GM18951 (cell line): Measurements from ENCODE around the gene REG1A.

Experiments used
- POLR2A ChIP-seq: IDR thresholded peaks from 4 replicates; pipeline ENCODE4 v1.6.1; 2011; ENCODE audit warnings: mild to moderate bottlenecking; ENCODE audit not compliant: insufficient read length, insufficient read depth; ENCODE audit errors: extremely low read depth
- in situ Hi-C: fragments of 300-500 bp; cut with MboI; formaldehyde crosslinking; loops from one replicate; pipeline ENCODE4 v1.12.0; 2022; ENCODE audit warnings: low sequenced_read_pairs, mixed read lengths, inconsistent platforms; ENCODE audit not compliant: unreplicated experiment

The REG1A gene

DNA sequence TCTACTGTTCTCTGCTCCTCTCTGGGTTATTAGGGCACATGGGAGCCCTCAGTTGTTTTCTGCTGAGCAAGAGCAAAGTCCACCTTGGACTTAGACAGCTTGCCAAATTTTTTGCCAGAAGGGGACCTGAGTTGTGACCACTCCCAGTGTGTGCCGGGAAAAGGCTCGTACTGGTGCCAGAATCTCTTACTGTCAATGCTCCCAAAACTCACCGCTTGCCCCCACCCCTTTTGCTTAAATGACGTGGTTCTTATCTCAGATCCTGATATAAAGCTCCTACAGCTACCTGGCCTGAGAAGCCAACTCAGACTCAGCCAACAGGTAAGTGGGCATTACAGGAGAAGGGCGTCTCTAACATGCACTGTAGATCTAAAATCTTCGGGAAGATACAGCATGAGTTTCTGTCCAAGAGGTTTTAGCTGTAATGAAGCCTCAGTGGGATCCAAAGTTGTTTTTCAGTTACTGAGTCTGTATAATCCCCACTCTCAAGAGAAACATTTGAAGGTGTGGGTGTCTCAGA lies at the start of gene REG1A:
Gene REG1A, plus strand, starts transcription at position 295 of the 520 bp plus-strand sequence. CDS start 374 bp downstream, outside the sequence.
- in situ Hi-C loops: no loop called here

DNA sequence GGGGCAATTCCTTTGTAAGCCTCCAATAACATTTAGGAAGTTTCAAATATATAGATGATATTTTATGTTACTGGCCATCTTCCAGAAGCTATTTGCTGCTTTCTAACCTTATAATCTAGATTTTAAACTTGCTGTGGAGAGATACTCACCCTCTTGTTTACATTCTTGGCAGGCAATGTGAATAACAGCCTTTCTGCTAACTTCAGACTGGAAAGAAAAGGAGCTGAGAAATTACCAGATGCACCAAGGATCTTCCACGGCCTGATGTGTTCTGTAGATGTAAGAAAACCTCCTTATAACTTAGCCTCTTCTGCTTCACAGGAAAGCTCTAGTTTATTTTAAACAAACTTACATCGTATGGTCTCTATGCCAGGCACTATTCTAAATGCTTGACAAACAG lies 49.2 kb upstream of the REG1A start:
- no peak for TF ChIP-seq POLR2A
- in situ Hi-C loops: no loop called here

More for the DNA sequence above, at the start of gene REG1A:
- TF ChIP-seq POLR2A: no peak

DNA sequence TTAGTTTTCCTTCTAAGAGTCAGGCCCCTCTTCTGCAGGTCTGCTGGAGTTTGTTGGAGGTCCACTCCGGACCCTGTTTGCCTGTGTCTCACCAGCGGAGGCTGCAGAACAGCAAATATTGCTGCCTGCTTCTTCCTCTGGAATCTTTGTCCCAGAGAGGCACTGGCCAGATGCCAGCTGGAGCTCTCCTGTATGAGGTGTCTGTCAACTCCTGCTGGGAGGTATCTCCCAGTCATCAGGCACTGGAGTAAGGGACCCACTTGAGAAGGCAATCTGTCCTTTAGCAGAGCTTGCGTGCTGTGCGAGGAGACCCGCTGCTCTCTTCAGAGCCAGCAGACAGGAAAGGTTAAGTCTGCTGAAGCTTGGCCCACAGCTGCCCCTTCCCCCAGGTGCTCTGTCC lies 37.3 kb upstream of the REG1A start:
- in situ Hi-C loops: no loop called here
- TF ChIP-seq POLR2A: no peak

DNA sequence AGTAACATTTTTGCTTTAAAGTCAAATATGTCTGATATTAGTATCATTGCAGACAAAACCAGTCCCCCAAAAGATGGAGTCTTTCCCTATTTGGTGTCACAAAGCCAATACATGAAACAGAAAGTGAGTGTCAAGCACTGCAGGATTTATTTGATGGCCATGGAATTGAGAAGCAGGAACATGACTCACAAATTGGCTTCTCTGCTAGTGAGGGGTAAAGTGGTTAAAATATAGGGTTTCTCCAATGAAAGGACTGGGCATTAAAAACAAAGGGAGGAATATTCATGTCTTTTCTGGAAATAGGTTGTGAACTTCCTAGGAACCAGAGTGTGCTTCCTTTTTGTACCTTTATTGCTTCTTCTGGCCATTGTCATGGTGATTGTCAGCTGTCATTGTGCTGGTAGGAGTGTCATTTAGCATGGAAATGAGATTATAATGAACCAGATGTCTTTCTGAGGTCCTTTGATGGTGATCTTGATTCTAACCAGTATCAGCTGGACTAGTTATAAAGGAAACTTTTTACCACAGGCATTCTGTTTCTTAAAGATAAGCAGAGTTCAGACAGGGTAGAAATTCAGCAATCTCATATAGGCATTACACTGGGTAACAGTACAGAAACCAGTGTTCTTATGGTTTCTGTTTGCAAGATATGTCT lies 36.6 kb upstream of the REG1A start:
- in situ Hi-C loops: no loop called here
- TF ChIP-seq POLR2A: no peak

- TF ChIP-seq POLR2A: no peak
- in situ Hi-C loops: no loop called here
Observed at GRCh38 chr2:79084495-79085135, 35.7 kb upstream of the REG1A start.

GRCh38 chr2:79085382-79085781 lies 34.9 kb upstream of the REG1A start:
- no peak for TF ChIP-seq POLR2A
- in situ Hi-C loops: no loop called here

GRCh38 chr2:79086255-79086654 lies 34.0 kb upstream of the REG1A start:
- no peak for TF ChIP-seq POLR2A
- in situ Hi-C loops: no loop called here

DNA sequence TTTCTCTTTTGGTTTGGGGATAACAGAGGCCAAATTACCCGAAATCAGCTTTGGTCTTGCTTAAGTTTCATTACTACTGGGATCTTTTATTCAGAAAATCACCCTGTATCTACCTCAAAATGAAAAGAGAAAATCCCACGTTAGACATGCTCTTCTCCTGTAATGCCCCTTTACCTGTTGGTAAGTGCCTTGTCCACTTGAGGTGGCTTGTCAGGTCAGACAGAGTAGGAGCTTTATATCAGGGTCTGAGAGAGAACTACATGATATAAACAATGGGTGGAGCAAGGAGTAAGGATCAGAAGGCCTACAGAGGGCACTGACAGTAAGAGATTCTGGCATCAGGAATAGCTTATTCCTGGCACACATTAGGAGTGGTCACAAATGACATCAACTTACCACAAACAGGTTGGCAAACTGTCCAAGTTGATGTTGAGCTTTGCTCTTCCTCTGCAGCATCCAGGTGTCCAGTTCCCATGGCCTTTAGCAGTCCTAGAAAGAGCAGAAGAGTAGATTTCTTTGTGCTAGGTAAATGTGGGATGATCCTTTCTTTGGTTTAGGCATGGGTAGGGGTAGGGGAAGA lies 32.4 kb upstream of the REG1A start, which contains the start of gene REG1B:
Gene REG1B, minus strand, starts transcription at position 209 of the 580 bp plus-strand sequence. CDS start 381 bp downstream, outside the sequence.
- in situ Hi-C loops: no loop called here
- TF ChIP-seq POLR2A: no peak

- in situ Hi-C loops: no loop called here
- no peak for TF ChIP-seq POLR2A
Observed at GRCh38 chr2:79090693-79091092, 29.6 kb upstream of the REG1A start.

DNA sequence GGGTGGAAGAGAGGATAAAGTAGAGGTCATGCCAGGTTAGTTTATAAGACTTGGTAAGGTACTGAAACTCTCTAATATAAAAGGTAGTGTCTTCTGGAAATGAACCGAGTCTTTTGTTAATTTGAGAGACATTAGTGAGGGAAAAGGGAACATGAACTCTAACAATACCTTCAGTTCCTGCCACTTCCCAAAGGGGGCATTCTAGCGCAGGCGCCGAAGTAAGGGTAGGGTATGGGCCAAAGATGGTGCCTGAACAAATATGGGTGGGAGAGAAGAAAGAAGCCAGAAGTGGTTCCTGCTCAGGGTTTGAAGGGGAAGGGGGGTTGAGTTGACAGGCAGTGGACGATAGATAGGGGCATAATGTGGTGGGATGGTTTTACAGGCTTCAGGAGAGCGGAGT lies 22.4 kb upstream of the REG1A start:
- TF ChIP-seq POLR2A: no peak
- in situ Hi-C loops: no loop called here

GRCh38 chr2:79099140-79099686 lies 21.1 kb upstream of the REG1A start:
- TF ChIP-seq POLR2A: no peak
- in situ Hi-C loops: no loop called here

GRCh38 chr2:79100285-79100684 lies 20.0 kb upstream of the REG1A start:
- no peak for TF ChIP-seq POLR2A
- in situ Hi-C loops: no loop called here

- TF ChIP-seq POLR2A: no peak
- in situ Hi-C loops: no loop called here
Observed at GRCh38 chr2:79101024-79101423, 19.3 kb upstream of the REG1A start.
